GM12892 (cell line): Measurements from ENCODE around the gene SLC38A9.

Experiments
- POLR2A ChIP-seq: IDR thresholded peaks from 2 replicates; pipeline ENCODE4 v1.6.1; 2011; ENCODE audit warnings: low read depth, low read length, control low read depth
- POLR2AphosphoS5 ChIP-seq: IDR thresholded peaks from 2 replicates; pipeline ENCODE4 v1.6.1; 2011; ENCODE audit warnings: low read depth, low read length, control low read depth
- TAF1 ChIP-seq: IDR thresholded peaks from 2 replicates; pipeline ENCODE4 v1.6.1; 2011; ENCODE audit warnings: low read depth, mild to moderate bottlenecking, control low read depth, low read length, borderline replicate concordance

GRCh38 chr5:55758231-55758630, 46.1 kb upstream of the SLC38A9 start:
- TF ChIP-seq POLR2AphosphoS5 (no peak), POLR2A (no peak), TAF1 (no peak)
